GM12878 (cell line): ENCODE measurements around the gene EMC6. TPM values are rescaled to one million over a fixed set of nuclear protein-coding genes. Genes with fewer than 3 reads are reported as not detected.

Experiments
- ATAC-seq: fragments of 200-7000 bp; cut with Tn5 transposase; 3 replicates; pipeline ENCODE4 v1.9.1; 2020; ENCODE audit warnings: mild to moderate bottlenecking, moderate library complexity
- BruUV-seq: library from RNA; stranded (reverse); fragments of 400-500 nt; replicated peaks from 2 replicates; lab custom pipeline; 2021; lab: Mats Ljungman, UMichigan
- CTCF ChIA-PET: fragments of 300-600 bp; sonication (Branson Sonifier 250); formaldehyde crosslinking; extraction: SDS; loops from one replicate; lab custom pipeline; 2021; ENCODE audit warnings: inconsistent platforms; lab: Yijun Ruan, JAX
- POLR2A ChIA-PET: fragments of 350-600 bp; formaldehyde crosslinking; extraction: SDS; loops from one replicate; lab custom pipeline; 2021; ENCODE audit warnings: inconsistent platforms; lab: Charles Lee
- RAD21 ChIA-PET: fragments of 300-600 bp; sonication (Branson Sonifier 250); formaldehyde crosslinking; loops from one replicate; lab custom pipeline; 2023; ENCODE audit warnings: antibody characterized with exemption; ENCODE audit not compliant: unreplicated experiment; lab: Charles Lee
- SMC1A ChIA-PET: fragments of 300-600 bp; sonication (Branson Sonifier 250); formaldehyde crosslinking; loops from one replicate; lab custom pipeline; 2023; ENCODE audit not compliant: unreplicated experiment, uncharacterized antibody; lab: Charles Lee
- DNase-seq: peaks from one replicate; pipeline ENCODE4 v3.0.0-alpha.2; 2011; ENCODE audit warnings: low read depth, low spot score
- FAIRE-seq: peaks from 3 replicates; lab custom pipeline; 2011; peaks lifted over from hg19 to GRCh38; lab: Jason Lieb, UNC
- H2AFZ ChIP-seq: 2 replicates; pipeline ENCODE4 v1.6.0; 2011; ENCODE audit warnings: low read depth, low read length, control low read depth; ENCODE audit not compliant: control insufficient read depth
- H3K27ac ChIP-seq: 2 replicates; pipeline ENCODE4 v1.5.1; 2011; ENCODE audit warnings: control low read depth; ENCODE audit not compliant: control insufficient read depth, insufficient read depth
- H3K27me3 ChIP-seq, 2 experiments: replicated peaks in 1 of 2; 2 replicates each; pipeline versions ENCODE4 v1.6.0 to v1.6.1; 2011; ENCODE audit warnings: low read length in 1 of 2; ENCODE audit not compliant: control insufficient read depth in 2 of 2, insufficient read depth in 2 of 2
- H3K36me3 ChIP-seq, 2 experiments: 2 replicates each; pipeline ENCODE4 v1.5.1; 2011; ENCODE audit warnings: low read length in 1 of 2; ENCODE audit not compliant: control insufficient read depth in 2 of 2, insufficient read depth in 2 of 2
- H3K4me1 ChIP-seq: 2 replicates; pipeline ENCODE4 v1.6.1; 2011; ENCODE audit warnings: mild to moderate bottlenecking, low read length, moderate library complexity, mixed read lengths; ENCODE audit not compliant: control insufficient read depth, insufficient read depth
- H3K4me2 ChIP-seq: 2 replicates; pipeline ENCODE4 v1.6.0; 2011; ENCODE audit warnings: control low read depth; ENCODE audit not compliant: control insufficient read depth, insufficient read depth
- H3K4me3 ChIP-seq: fragments of 200-600 bp; sonication (generic); 2 replicates; pipeline ENCODE4 v1.5.1; 2016
- H3K79me2 ChIP-seq: 2 replicates; pipeline ENCODE4 v1.6.0; 2011; ENCODE audit warnings: low read length; ENCODE audit not compliant: control insufficient read depth, insufficient read depth
- H3K9ac ChIP-seq: 2 replicates; pipeline ENCODE4 v1.8.0; 2011; ENCODE audit warnings: low read length, control low read depth, mixed read lengths; ENCODE audit not compliant: control insufficient read depth, insufficient read depth
- H3K9me3 ChIP-seq: replicated peaks from 3 replicates; pipeline ENCODE4 v1.5.1; 2011; ENCODE audit warnings: mild to moderate bottlenecking, low read length; ENCODE audit not compliant: control insufficient read depth, insufficient read depth
- H4K20me1 ChIP-seq: 2 replicates; pipeline ENCODE4 v1.6.0; 2011; ENCODE audit not compliant: control insufficient read depth, insufficient read depth
- ASH2L ChIP-seq: fragments of 300-600, 200-600 bp; sonication (generic); IDR thresholded peaks from 2 replicates; pipeline ENCODE4 v1.6.1; 2017; ENCODE audit warnings: low read depth, mild to moderate bottlenecking, borderline replicate concordance
- ATF7 ChIP-seq: fragments of 450-650 bp; IDR thresholded peaks from 2 replicates; pipeline ENCODE4 v1.6.1; 2016; ENCODE audit warnings: low read depth, mild to moderate bottlenecking
- CBFB ChIP-seq: IDR thresholded peaks from 2 replicates; pipeline ENCODE4 v1.6.1; 2016; ENCODE audit warnings: antibody characterized with exemption, low read depth
- CHD2 ChIP-seq: IDR thresholded peaks from 2 replicates; pipeline ENCODE4 v1.6.1; 2011; ENCODE audit warnings: low read depth, low read length, improper control_type of control experiment, borderline replicate concordance
- CREB1 ChIP-seq: IDR thresholded peaks from 2 replicates; pipeline ENCODE4 v1.6.1; 2012; ENCODE audit warnings: low read depth, mild to moderate bottlenecking, inconsistent platforms
- EGR1 ChIP-seq, 2 experiments: IDR thresholded peaks; 1 replicate in 1 of 2; 2 replicates in 1 of 2; pipeline ENCODE4 v1.6.1; 2011 to 2012; ENCODE audit warnings: low read depth in 2 of 2, low read length in 2 of 2, borderline replicate concordance in 1 of 2, mild to moderate bottlenecking in 1 of 2, moderate library complexity in 1 of 2
- IKZF1 ChIP-seq: fragments of 450-650 bp; conservative IDR thresholded peaks from 2 replicates; pipeline ENCODE4 v1.6.1; 2017; ENCODE audit warnings: antibody characterized with exemption, mild to moderate bottlenecking
- MYB ChIP-seq: fragments of 150-350 bp; IDR thresholded peaks from 2 replicates; pipeline ENCODE4 v1.6.1; 2014; ENCODE audit warnings: mild to moderate bottlenecking, low read depth, low read length, borderline replicate concordance
- POLR2AphosphoS5 ChIP-seq: IDR thresholded peaks from 2 replicates; pipeline ENCODE4 v1.6.1; 2011; ENCODE audit warnings: mild to moderate bottlenecking, low read length, inconsistent platforms
- RFX5 ChIP-seq: IDR thresholded peaks from 2 replicates; pipeline ENCODE4 v1.6.1; 2011; ENCODE audit warnings: low read depth, low read length, improper control_type of control experiment
- SUPT20H ChIP-seq: IDR thresholded peaks from 2 replicates; pipeline ENCODE4 v1.6.1; 2011; ENCODE audit warnings: low read depth, mild to moderate bottlenecking, low read length, moderate library complexity, borderline replicate concordance; ENCODE audit not compliant: control insufficient read depth
- TAF1 ChIP-seq: IDR thresholded peaks from 2 replicates; pipeline ENCODE4 v1.6.1; 2011; ENCODE audit warnings: mild to moderate bottlenecking, low read depth, low read length, borderline replicate concordance
- WGBS: methylation state at CpG from one replicate; pipeline ENCODE4 v1.1.6; 2016; ENCODE audit warnings: low lambda C conversion rate; ENCODE audit not compliant: insufficient replicate concordance, insufficient coverage; ENCODE audit errors: missing lambda C conversion rate; 5-methylcytosine and 5-hydroxymethylcytosine counted together
- in situ Hi-C: fragments of 300-500 bp; cut with MboI; formaldehyde crosslinking; loops from 9 replicates; pipeline ENCODE4 v1.14.3; 2018; ENCODE audit warnings: mixed read lengths
- intact Hi-C: fragments of 100-400 bp; cut with micrococcal nuclease; formaldehyde crosslinking; loops from one replicate; pipeline ENCODE4 v1.14.2; 2022; ENCODE audit not compliant: unreplicated experiment
- polyA plus RNA-seq, 11 experiments: library from polyadenylated mRNA; depleted of rRNA in 4 of 11; unstranded in 6 of 11; stranded (reverse) in 5 of 11; fragments of >200 nt; fragmentation: Nextera tagmentation in 4 of 11; fragmentation: Illumina TruSeq in 1 of 11; extraction: Ambion mirVana in 4 of 11; extraction: Trizol in 1 of 11; gene quantifications; 1 replicate in 1 of 11; 2 replicates in 10 of 11; pipeline versions ENCODE4 v1.2.1 to v1.2.3, GENCODE V29; 2011 to 2016; ENCODE audit warnings: inconsistent platforms in 2 of 11, missing spikeins in 2 of 11, low read depth in 1 of 11
- total RNA-seq, 4 experiments: library from RNA; depleted of rRNA in 3 of 4; stranded (reverse); fragments of >200 nt in 3 of 4; fragmentation: Illumina TruSeq in 1 of 4; extraction: Trizol in 1 of 4; gene quantifications; 2 replicates each; pipeline versions ENCODE4 v1.2.1 to v1.2.3, GENCODE V29; 2013 to 2021
- TF ChIP-seq, protein P1 (sequence below): IDR thresholded peaks from 2 replicates; pipeline ENCODE4 v1.6.1; 2011; ENCODE audit warnings: low read depth, low read length, improper control_type of control experiment, borderline replicate concordance
- TF ChIP-seq, protein P2 (sequence below): fragments of 450-650 bp; formaldehyde crosslinking; IDR thresholded peaks from 2 replicates; pipeline ENCODE4 v1.5.0; 2022; ENCODE audit warnings: mild to moderate bottlenecking, missing genetic modification characterization
- TF ChIP-seq, protein P3 (sequence below): IDR thresholded peaks from 2 replicates; pipeline ENCODE4 v1.6.1; 2011; ENCODE audit warnings: borderline replicate concordance, low read depth, mild to moderate bottlenecking, moderate library complexity, low read length; ENCODE audit not compliant: insufficient read depth, poor library complexity, severe bottlenecking
- TF ChIP-seq, protein P4 (sequence below): fragments of 450-650 bp; IDR thresholded peaks from 2 replicates; pipeline ENCODE4 v1.6.1; 2017; ENCODE audit warnings: low read depth, mild to moderate bottlenecking, moderate library complexity

The EMC6 gene
- total and polyA plus RNA-seq, 10 of the 15 experiments (the other 5 are each of a cell fraction or from before 2014, with no cell fraction given) = 5.1 to 172 (median 35.9) TPM

DNA sequence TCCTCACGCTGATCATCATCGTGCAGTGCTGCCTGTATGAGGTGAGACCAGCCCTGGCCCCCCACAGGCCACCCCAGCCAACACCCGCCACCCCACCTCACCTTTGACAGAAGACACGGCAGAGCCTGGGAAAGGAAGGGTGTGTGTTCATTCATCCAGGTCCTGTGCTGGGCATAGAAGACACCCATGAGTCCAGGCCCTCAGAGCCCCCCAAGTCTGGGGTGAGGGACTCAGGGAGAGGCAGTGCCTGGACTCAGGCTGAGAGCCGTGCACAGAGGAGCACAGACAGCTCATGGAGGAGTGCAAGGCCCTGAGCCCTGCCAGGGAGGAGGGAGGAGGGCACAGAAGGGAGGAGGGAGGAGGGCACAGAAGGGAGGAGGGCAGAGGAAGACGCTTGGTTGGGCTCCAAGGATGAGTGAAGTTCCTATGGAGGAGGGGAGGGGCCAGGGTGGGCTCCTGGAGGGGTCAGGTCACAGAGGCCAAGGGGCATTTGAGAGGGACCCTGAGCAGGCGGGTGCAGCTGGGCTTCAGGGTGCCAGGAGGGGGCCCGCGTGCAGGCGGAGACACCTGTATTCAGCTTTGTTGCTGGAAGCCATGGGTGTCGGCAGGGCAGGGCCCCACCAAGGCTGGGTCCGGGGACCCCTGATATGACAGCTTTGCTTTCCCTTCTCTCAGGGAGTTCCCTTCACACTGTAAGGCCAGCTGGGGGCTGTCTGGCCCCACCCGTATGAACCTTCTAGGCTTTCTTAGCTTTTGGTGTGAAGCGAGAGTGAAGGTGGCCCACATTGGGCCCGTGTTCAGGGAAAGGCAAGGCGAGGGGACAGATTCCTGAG lies 11.6 kb upstream of the EMC6 start:
- BruUV-seq = no TSS peak
- ATAC-seq (no peak), DNase-seq (no peak), FAIRE-seq (no peak)
- POLR2A ChIA-PET = no interaction called here
- no peak overlapping the region for H3K9ac ChIP-seq
- no peaks in the 10 kb centered on the region for H4K20me1 ChIP-seq
- RAD21 ChIA-PET = no interaction called here
- no peaks in the 10 kb centered on the region for H3K79me2 ChIP-seq
- no peaks in the 10 kb centered on the region for H3K4me1 ChIP-seq
- CTCF ChIA-PET = no interaction called here
- intact Hi-C loops = no loop called here
- no peaks in the 10 kb centered on the region for H3K27me3 ChIP-seq
- H3K4me2 ChIP-seq = no peak overlapping the region
- in situ Hi-C loops = no loop called here
- 81% methylated on average over 15 of the region's 16 CpGs for WGBS
- H3K27ac ChIP-seq = no peak overlapping the region
- no peak overlapping the region for H3K4me3 ChIP-seq
- H3K9me3 ChIP-seq = no peaks in the 10 kb centered on the region
- H3K36me3 ChIP-seq = no peaks in the 10 kb centered on the region
- no peak overlapping the region for H2AFZ ChIP-seq
- SMC1A ChIA-PET = interaction anchor here (0.6 kb wide), 1 partner anchor 1675 kb away, joined by 3 read pairs; no protein-coding TSS in a partner anchor
- TF ChIP-seq, protein P1, sequence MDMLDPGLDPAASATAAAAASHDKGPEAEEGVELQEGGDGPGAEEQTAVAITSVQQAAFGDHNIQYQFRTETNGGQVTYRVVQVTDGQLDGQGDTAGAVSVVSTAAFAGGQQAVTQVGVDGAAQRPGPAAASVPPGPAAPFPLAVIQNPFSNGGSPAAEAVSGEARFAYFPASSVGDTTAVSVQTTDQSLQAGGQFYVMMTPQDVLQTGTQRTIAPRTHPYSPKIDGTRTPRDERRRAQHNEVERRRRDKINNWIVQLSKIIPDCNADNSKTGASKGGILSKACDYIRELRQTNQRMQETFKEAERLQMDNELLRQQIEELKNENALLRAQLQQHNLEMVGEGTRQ = no peak
- TF ChIP-seq TAF1 (no peak), RFX5 (no peak), EGR1 (IDR thresholded peaks at IDR 0.05; ENCODE audit: borderline replicate concordance in 1 of 2, low read depth in 2 of 2, low read length in 2 of 2) (no peak), SUPT20H (no peak), CBFB (no peak), ATF7 (no peak), IKZF1 (no peak), MYB (no peak), POLR2AphosphoS5 (no peak), ASH2L (no peak), CREB1 (no peak), CHD2 (no peak)
- TF ChIP-seq, protein P2, sequence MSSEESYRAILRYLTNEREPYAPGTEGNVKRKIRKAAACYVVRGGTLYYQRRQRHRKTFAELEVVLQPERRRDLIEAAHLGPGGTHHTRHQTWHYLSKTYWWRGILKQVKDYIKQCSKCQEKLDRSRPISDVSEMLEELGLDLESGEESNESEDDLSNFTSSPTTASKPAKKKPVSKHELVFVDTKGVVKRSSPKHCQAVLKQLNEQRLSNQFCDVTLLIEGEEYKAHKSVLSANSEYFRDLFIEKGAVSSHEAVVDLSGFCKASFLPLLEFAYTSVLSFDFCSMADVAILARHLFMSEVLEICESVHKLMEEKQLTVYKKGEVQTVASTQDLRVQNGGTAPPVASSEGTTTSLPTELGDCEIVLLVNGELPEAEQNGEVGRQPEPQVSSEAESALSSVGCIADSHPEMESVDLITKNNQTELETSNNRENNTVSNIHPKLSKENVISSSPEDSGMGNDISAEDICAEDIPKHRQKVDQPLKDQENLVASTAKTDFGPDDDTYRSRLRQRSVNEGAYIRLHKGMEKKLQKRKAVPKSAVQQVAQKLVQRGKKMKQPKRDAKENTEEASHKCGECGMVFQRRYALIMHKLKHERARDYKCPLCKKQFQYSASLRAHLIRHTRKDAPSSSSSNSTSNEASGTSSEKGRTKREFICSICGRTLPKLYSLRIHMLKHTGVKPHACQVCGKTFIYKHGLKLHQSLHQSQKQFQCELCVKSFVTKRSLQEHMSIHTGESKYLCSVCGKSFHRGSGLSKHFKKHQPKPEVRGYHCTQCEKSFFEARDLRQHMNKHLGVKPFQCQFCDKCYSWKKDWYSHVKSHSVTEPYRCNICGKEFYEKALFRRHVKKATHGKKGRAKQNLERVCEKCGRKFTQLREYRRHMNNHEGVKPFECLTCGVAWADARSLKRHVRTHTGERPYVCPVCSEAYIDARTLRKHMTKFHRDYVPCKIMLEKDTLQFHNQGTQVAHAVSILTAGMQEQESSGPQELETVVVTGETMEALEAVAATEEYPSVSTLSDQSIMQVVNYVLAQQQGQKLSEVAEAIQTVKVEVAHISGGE (CRISPR knock-in tag) = no peak
- TF ChIP-seq, protein P3, sequence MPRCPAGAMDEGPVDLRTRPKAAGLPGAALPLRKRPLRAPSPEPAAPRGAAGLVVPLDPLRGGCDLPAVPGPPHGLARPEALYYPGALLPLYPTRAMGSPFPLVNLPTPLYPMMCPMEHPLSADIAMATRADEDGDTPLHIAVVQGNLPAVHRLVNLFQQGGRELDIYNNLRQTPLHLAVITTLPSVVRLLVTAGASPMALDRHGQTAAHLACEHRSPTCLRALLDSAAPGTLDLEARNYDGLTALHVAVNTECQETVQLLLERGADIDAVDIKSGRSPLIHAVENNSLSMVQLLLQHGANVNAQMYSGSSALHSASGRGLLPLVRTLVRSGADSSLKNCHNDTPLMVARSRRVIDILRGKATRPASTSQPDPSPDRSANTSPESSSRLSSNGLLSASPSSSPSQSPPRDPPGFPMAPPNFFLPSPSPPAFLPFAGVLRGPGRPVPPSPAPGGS = no peak
- TF ChIP-seq, protein P4, sequence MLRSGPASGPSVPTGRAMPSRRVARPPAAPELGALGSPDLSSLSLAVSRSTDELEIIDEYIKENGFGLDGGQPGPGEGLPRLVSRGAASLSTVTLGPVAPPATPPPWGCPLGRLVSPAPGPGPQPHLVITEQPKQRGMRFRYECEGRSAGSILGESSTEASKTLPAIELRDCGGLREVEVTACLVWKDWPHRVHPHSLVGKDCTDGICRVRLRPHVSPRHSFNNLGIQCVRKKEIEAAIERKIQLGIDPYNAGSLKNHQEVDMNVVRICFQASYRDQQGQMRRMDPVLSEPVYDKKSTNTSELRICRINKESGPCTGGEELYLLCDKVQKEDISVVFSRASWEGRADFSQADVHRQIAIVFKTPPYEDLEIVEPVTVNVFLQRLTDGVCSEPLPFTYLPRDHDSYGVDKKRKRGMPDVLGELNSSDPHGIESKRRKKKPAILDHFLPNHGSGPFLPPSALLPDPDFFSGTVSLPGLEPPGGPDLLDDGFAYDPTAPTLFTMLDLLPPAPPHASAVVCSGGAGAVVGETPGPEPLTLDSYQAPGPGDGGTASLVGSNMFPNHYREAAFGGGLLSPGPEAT = no peak
